HG02642 (cell line): ENCODE results near the gene CHCHD1.
"Not testable (repeated sequence)": the region's sequence is repeated elsewhere in the genome, so short reads cannot be mapped to it uniquely, and the experiment has no call there.

Experiments
- ATAC-seq: cut with Tn5 transposase; IDR thresholded peaks from one replicate; pipeline ENCODE4 v1.9.1; 2021; ENCODE audit warnings: mild to moderate bottlenecking; ENCODE audit not compliant: unreplicated experiment, poor library complexity

The CHCHD1 gene

DNA sequence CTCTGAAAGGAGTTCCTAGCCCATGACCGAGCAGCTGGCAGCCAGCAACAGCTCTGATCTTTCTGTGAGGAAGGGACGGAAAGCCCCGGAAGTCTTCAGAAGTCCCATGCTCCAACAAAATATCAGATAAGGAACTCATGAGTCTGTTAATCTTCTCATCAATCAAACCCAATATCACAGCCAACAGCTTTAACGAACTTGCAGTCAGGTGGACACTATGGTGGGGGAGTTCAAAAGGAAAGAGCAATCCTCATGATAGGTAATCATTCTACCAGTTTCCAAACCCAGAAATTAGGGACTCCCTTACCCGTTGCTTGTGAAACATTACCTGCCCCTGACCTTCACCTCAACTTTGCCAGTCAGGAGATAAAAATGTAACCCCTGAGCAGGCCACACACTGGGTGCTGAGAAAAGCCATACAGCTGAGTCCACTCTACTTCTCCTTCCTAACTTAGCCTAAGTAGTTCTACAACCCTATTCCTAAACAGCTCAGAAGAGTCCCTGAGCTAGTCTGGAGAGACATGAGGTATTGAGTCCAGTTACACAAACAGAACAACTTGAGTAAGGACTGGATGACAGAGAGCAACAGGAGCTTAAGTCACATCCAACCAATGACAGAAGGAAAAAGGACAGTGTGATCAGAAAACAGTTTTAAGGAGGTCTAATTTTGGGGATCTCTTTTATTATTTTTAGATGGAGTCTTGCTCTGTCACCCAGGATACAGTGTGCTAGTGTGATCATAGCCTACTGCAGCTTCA lies 27.4 kb downstream of the CHCHD1 start:
- no peak for ATAC-seq

DNA sequence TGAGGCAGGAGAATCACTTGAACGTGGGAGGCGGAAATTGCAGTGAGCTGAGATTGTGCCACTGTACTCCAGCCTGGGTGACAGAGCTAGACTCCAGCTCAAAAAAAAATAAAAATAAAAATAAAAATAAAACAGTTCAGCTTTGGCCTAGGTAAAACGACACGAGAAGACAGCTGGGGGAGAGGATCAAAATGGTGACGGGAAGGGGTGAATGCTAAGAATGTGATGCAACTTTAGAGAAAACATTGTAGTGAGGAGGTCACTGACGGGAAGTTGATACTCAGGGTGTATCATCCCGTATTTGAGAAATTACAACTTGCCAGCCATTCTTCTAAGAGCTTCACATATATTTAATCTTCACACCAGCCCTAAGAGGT lies 28.5 kb downstream of the CHCHD1 start:
- ATAC-seq, result no peak

DNA sequence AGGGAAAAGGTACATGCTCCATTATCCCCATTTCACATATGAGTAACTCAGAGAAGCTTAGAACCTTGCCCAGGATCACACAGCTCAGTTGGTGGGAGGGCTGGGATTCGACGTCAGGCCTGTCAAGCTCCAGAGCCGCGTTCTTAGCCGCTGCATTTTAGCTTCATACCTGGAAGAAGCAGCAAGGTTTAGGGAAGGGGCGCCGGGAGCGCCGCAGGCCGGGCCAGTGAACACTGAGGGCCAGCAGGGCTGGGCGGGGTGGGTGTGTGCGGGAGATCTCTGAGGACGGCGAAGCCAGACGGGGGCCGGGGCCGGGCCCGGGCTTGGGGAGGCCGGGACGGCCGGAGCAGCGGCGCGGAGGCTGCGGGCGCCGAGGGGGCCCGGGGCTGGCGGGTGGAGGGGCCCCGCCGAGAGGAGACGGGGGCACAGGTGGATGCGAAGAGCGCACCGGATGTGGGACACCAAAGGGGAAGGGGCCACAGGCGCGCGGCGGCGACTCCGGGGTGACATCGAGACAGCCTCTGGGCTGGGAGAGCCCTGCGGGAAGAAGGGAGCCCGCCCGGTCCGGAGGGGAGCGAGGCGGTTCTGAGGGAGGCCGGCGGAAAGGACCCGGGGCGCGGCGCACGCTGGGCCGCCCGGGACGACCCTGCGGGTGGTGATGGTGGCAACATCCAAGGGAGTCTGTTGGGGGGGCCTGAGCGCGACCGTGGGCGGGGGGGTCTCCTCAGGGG lies 29.1 kb downstream of the CHCHD1 start:
- peak; percentile 28 for ATAC-seq

DNA sequence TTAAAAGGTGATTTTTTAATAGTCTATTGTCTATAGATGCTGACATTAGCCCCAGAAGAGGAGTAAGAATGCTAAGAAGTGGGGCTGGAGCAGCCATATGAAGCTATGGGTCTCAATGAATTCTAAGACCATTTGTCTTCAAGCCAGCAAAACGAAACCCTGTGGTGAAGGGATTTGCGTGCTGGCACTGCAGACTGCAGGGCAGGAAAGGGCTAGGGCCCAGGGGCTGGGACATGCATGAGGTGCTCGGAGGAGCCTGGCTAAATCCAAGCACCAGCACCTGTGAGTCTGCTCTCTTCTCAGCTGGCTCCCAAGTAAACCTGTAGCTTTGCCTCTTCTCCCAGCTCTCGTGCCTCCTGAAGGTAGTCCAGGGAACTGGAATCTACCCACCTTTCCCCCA lies 30.8 kb downstream of the CHCHD1 start:
- no peak for ATAC-seq

DNA sequence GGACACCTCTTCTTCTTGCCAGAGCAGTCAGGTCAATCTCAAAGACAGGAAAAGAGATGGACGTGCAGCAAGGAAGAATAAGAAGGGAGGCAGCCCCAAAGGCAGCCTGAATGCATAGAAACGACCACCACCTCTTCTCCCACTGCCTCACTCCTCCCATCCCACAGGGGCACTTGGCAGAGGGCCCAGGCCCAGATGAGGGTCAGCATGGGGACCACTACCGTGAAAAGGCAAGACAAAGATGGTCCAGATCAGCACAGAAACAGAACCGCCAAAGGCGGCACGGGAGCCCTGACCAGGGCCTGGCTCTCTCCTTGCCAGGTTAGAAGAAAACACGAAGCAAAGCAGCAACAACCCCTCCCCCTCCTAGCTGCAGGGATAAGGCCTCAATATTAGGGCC lies 31.5 kb downstream of the CHCHD1 start:
- ATAC-seq, result no peak

DNA sequence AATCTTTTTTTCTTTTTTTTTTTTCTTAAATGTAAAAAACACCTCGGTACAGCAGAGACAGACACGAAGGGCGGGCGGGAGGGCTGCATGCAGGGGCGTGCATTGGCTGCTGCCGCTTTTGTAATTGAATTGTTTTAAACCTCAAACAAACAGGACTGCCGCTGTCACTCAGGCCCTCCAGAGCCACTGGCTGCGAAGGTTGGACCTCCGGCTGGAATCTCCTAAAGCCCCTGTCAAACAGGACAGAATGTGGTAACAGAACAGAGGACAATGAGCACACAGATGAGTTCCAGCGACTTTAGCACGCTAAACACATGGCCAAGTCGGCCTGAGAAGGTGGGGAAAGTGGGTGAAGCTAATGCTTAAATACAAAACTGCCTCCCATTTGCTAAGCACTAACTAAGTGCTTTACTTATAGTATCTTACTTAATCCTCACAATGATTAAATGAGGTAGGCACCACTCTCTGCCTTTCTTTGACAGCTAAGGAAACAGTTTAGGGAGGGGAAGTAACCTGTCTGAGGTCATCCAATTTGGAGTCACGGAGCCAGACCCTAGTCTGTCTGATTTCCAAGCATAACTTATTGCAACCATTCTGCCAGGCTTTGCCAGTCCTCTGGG lies 32.5 kb downstream of the CHCHD1 start:
- no peak for ATAC-seq

DNA sequence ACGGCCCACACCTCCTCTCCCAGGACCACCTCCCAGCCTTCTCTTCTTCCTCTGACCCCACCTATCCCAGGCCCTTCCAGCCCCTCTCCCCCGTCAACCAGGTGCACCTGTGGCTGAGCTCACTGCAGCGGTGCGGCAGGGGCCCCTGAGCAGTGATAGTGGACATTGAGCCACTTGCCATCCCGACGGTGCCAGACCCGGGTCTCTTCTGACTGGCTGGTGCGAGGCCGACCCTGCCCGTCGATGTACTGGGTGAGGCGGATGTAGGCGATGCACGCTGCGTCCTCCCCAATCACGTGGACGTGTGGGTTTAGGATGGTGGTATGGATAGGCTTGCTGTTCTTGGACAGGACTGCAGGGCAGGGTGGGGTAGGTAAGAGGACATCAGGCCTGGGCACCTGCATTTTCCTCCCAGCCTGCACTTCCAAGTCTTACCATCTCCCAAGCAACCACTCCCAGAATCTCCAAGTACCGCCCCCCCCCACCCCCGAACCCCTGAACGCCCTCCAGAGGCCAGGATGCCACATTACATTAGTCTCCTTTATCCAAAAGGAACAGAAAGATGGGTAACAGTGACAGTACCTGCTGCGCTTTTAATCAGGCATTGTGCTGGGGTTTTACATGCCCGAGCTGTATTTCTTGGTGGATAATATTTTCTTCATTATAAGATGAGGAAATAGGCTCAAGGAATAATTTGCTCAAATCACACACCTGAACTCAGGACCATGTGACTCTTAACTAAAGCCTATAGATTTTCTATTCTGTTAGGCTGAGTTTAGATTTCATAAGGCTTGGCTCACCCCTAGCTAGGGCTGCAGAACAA lies 33.3 kb downstream of the CHCHD1 start:
- no peak for ATAC-seq

DNA sequence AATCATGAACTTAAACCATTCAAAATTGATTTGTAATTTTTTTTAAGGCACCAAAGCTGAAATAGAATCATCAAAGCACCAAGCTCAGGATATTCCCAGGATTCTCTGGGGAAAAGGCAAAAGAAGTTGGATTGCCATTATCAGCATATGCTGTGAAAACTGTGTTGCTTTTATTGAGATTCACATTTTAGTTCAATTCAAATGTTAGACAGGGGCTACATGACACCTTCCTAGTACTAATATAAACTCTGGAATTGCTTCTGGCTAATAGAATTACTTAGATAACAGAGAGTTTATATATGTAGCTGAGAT lies 33.8 kb downstream of the CHCHD1 start:
- no peak for ATAC-seq

DNA sequence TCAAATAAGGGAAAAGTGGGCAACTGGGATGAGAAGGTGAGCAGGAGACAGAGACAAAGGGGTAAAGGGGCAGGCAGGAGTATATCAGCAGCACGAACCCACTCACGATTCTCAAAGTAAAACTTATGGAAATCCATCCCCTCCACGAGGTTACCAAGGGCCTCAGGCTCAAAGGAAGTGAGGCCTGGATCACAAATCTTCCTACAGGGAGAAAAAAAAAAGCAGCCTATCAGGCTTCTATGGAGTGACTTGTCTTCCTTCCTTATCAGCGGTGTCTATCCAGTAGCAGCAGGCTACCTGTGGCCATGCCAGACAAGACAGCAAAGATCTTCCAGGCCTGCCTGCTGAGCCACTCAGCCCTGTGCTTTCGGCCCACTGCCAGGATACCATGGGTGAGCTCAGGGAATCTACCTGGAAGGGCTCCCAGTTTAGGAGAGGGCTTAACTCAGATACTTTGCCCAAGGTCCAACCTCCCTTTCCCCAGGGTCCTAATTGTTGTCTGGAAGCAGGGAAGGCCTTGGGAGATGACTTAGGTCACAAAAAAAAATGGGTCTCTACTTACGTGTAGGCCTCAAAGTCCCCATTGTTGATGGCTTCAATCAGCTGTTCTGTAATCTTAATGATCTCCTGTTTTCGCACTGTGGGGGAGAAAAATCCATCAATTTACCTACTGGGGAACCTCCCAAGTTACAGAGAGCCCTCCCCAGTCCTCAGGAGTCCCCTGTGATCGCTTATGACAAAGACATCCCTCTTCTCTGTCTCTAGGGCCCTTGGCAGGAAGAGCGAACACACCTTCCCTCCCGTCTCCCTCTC lies 35.3 kb downstream of the CHCHD1 start:
- no peak for ATAC-seq

DNA sequence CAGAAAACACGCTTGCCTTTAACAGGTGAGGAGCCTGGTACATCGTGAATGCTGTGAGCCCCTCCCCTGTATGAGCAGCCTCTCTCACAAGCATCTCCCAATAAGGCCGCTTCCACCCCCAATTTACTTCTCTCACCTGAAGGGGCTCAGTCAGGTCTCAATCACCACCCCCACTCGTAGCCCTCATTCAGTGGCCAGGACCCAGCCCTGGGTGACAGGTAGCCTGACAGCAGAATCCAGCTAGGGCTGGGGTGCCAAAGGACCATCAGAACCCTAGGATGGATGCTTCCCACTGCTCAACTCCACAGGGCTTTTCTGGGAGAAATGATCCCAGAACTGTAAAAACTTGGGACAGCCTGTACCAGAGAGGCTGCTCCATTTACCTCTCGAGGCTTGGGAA lies 36.0 kb downstream of the CHCHD1 start:
- ATAC-seq, result no peak

DNA sequence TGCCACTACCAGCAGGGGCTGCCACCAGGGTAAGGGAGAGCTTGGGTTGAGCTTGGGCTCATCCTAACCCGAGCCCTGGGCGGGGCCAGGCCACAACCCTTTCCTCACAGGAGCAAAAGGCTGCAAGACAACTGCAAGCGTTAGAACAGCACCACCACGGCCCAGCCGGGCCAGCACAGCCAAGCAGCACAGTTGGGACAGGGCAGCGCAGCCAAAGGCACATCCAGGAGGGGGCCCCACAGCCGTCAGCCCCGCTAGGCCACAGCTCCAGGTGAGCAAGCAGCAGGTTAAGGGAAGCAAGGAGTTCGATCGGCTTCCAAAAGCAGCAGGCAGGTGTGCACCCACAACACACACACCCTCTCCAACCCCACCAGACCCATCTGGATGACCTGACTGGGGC lies 36.6 kb downstream of the CHCHD1 start:
- ATAC-seq, result no peak

DNA sequence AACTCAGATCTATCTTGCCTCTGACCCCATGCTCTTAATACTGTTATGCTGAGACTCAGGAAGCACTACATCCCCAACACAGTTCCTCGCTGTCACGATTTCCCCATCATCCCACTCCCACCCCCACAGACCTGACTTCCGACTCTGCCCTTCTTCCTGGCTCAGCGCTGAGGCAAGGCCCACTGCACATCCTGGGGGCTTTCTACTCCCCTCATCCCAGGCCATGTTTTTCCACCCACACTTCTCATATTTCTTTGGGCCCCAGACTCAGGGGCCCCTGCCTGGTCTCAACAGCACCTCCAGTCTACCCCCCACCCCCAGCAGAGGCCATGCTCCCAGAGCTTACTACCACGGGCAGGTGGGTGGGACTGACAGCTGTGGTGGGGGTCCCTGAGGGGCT lies 37.2 kb downstream of the CHCHD1 start:
- ATAC-seq, result no peak

DNA sequence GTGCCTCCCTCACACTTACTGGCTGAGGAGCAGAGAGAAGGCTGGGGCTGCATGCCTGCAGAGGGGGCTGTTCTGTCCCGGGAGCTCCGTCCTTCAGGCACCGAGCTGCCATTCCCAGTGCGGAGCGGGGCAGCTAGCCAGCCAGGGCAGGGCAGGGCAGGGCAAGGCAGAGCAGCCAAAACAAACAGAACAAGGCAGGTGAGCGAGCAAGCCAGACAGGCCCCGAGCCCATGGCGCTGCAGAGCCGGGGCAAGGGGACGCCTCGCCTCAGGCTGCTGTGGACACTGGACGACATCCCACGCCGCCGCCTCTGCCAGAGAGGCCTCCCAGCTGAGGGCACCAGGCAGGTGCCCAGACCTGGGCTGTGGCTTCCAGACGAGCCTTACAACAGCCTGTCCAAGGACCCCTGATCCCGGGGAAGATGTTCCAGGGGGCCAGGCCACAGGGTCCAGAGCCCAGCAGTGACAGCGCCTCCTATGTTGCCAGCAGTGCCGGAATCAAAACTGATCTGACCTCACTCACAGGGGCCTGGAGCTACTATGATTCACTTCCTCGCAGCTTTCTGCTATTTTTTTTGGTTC lies 37.8 kb downstream of the CHCHD1 start:
- ATAC-seq, result no peak

DNA sequence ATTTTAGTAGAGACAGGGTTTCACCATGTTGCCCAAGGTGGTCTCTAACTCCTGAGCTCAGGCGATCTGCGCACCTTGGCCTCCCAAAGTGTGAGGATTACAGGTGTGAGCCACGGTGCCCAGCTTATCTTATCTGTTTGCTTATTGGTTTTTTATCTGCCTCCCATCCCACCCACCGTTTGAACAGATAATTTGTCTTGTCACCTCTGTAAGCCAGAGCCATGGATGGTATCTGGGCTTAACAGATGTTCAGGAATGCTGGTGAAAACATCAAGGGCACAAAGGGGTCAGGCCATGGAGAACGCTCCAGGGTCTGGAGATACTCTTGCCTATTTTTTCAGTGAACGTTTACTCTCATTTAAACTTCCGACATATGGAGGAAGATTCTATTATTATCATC lies 41.5 kb downstream of the CHCHD1 start:
- no peak for ATAC-seq

DNA sequence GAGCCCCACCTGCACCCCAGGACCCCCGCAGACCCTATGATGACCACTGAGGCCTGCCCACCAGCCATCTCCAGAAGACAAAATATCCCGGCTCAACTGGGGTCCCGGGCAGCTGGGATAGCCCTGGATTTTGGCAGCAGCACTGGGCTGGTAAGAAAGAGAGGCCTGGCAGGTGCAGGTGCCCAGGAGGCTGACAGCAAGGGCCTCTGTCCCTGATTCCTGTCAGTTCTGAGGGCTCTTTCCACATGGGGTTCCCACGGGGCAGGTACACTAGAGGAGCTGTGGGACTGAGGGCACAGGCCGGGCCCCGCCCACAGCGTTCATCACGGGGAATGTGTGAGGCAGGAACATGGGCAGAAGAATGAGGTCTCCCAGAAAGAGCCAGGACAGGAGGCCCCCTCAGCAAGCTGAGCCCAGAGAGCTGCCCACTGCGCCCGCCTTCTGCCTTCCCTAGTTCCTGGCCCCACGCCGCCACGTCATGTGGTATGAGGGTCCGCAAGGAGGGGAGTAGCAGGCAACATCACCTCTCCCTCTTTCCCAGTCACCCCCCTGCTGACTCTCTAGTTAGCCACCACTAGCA lies 42.4 kb downstream of the CHCHD1 start:
- ATAC-seq, result no peak

DNA sequence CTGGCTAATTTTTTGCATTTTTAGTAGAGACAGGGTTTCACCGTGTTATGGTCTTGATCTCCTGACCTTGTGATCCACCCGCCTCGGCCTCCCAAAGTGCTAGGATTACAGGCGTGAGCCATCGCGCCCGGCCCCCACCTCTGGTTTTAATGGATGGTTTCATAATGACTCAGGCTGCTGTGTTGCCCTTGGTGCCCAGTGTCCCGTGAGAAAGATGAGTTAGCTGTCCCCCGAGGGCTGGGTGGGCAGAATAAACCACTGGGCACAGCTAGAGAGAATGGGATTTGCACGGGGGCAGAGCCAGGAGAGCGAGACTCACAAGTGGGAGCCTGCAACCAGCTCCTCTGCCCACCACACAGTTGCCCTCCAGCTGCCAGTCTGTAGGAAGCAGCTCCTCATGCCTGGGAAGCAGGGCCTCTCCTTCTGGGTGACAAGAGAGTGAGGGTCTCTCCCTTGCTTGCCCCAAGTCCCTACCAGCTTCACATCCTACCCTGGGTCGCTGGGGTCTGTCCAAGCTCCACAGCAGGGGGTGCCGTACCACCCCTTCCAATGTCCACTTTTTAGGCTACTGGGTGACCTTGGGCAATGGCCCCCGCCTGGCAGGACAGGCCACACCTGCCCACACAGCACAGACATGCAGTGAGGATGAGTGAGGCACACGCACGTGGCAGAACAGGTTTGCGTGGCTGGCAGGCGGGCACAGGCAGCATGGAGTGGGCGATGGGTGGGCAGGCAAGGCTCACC lies 45.7 kb downstream of the CHCHD1 start:
- no peak for ATAC-seq

DNA sequence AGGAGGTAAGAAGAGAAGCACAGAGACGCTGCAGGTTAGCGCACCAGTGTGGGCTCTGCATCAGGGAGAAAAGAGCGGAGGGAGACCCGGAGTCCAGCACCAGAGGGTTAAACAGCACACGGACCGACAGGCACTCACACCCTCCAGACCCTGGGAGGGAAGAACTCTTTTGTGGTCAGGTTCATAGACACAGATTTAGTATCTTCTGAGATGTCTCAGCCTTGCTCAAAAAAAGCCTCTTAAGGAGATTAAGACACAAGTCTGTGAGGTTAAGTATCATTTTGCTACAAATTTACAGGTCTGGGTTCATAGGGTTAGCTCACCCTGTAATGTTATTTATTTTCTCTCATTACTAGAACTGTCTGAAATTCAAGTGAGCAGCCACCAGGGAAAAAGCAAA lies 46.3 kb downstream of the CHCHD1 start:
- ATAC-seq, result no peak

DNA sequence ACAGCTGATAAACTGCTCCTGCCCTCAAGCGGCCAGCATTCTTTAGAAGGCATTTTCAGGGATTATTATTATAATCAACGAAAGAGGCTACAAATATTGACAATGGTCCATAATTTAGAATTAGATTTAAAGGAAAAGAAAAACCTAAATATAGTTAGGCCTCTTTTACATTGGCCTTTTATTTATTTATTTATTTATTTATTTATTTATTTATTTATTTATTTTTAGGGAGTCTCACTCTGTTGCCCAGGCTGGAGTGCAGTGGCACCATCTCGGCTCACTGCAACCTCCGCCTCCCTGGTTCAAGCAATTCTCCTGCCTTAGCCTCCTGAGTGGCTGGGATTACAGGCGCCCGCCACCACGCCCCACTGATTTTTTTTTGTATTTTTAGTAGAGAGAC lies 47.2 kb downstream of the CHCHD1 start:
- ATAC-seq, result not testable (repeated sequence)
